HepG2 (cell line): Measurements from ENCODE around the gene SNRNP200. TPM values are rescaled to one million over a fixed set of nuclear protein-coding genes. Genes with fewer than 3 reads are reported as not detected.

Experiments
- ARNT ChIP-seq: fragments of 450-650 bp; IDR thresholded peaks from 2 replicates; pipeline ENCODE4 v1.6.1; 2017
- GATA4 ChIP-seq: sonication (generic); IDR thresholded peaks from 2 replicates; pipeline ENCODE4 v1.6.1; 2016; ENCODE audit warnings: antibody characterized with exemption, low read depth, borderline replicate concordance
- HMG20B ChIP-seq: conservative IDR thresholded peaks from 2 replicates; pipeline ENCODE4 v1.6.1; 2016; ENCODE audit warnings: missing genetic modification reagents, missing compliant biosample characterization
- HNF1B ChIP-seq: sonication (generic); formaldehyde crosslinking; IDR thresholded peaks from 2 replicates; pipeline ENCODE4 v1.5.1; 2020; ENCODE audit warnings: mild to moderate bottlenecking, moderate library complexity, missing genetic modification reagents
- HNRNPLL ChIP-seq: fragments of 200-400 bp; formaldehyde crosslinking; IDR thresholded peaks from 2 replicates; pipeline ENCODE4 v1.6.1; 2017; ENCODE audit warnings: mild to moderate bottlenecking, low read depth, low read length; ENCODE audit not compliant: poor library complexity, severe bottlenecking
- IKZF1 ChIP-seq: fragments of 450-650 bp; IDR thresholded peaks from 2 replicates; pipeline ENCODE4 v1.7.1; 2016
- KAT8 ChIP-seq: IDR thresholded peaks from 2 replicates; pipeline ENCODE4 v1.6.1; 2016; ENCODE audit warnings: missing genetic modification reagents, missing compliant biosample characterization
- NFE2L2 ChIP-seq: fragments of 150-350 bp; IDR thresholded peaks from 2 replicates; pipeline ENCODE4 v1.6.1; 2014; ENCODE audit warnings: low read length
- NPAS2 ChIP-seq: sonication (generic); formaldehyde crosslinking; IDR thresholded peaks from 2 replicates; pipeline ENCODE4 v1.8.0; 2022; ENCODE audit warnings: mild to moderate bottlenecking, missing genetic modification reagents, borderline replicate concordance
- PAF1 ChIP-seq: IDR thresholded peaks from 2 replicates; pipeline ENCODE4 v1.6.1; 2016; ENCODE audit warnings: missing genetic modification reagents, missing compliant biosample characterization
- PTBP1 ChIP-seq: fragments of 200-400 bp; formaldehyde crosslinking; IDR thresholded peaks from 2 replicates; pipeline ENCODE4 v1.6.1; 2018; ENCODE audit warnings: low read length, low read depth; ENCODE audit not compliant: poor library complexity, severe bottlenecking
- SIN3A ChIP-seq: IDR thresholded peaks from 2 replicates; pipeline ENCODE4 v1.6.1; 2011; ENCODE audit warnings: low read depth, mild to moderate bottlenecking, control low read depth, low read length, borderline replicate concordance
- STAT5B ChIP-seq: sonication (generic); formaldehyde crosslinking; IDR thresholded peaks from 2 replicates; pipeline ENCODE4 v1.4.0; 2020; ENCODE audit warnings: missing genetic modification reagents
- STAT6 ChIP-seq: sonication (generic); formaldehyde crosslinking; IDR thresholded peaks from 2 replicates; pipeline ENCODE4 v1.4.0; 2020; ENCODE audit warnings: missing genetic modification reagents, mild to moderate bottlenecking, borderline replicate concordance
- ZFP82 ChIP-seq: sonication (generic); formaldehyde crosslinking; IDR thresholded peaks from 2 replicates; pipeline ENCODE4 v1.5.1; 2020; ENCODE audit warnings: mild to moderate bottlenecking, missing genetic modification reagents, borderline replicate concordance
- ZMYM4 ChIP-seq: sonication (generic); formaldehyde crosslinking; IDR thresholded peaks from 2 replicates; pipeline ENCODE4 v1.8.1; 2023; ENCODE audit warnings: mild to moderate bottlenecking, missing genetic modification reagents
- ZNF136 ChIP-seq: sonication (generic); formaldehyde crosslinking; IDR thresholded peaks from 2 replicates; pipeline ENCODE4 v1.8.1; 2022; ENCODE audit warnings: low read depth, mild to moderate bottlenecking, moderate library complexity, missing genetic modification reagents
- ZSCAN22 ChIP-seq: sonication (generic); formaldehyde crosslinking; IDR thresholded peaks from 2 replicates; pipeline ENCODE4 v1.4.0; 2020; ENCODE audit warnings: mild to moderate bottlenecking, missing genetic modification reagents
- polyA plus RNA-seq, 8 experiments: library from polyadenylated mRNA; depleted of rRNA in 3 of 8; stranded (reverse) in 7 of 8; unstranded in 1 of 8; fragments of >200 nt; fragmentation: Illumina TruSeq in 4 of 8; extraction: Trizol in 4 of 8; gene quantifications; 2 replicates each; pipeline versions ENCODE4 v1.2.1 to v1.2.3, GENCODE V29; 2011 to 2016; ENCODE audit warnings: low read depth in 4 of 8, missing spikeins in 1 of 8, mixed read lengths in 1 of 8; ENCODE audit not compliant: insufficient read depth in 1 of 8
- total RNA-seq, 5 experiments: library from RNA; depleted of rRNA; stranded (reverse); fragments of >200 nt; fragmentation: Illumina TruSeq; extraction: Trizol; gene quantifications; 2 replicates each; pipeline ENCODE4 v1.2.3, GENCODE V29; 2016; ENCODE audit warnings: low read depth in 1 of 5
- TF ChIP-seq, protein P1 (sequence below): sonication (generic); formaldehyde crosslinking; IDR thresholded peaks from 2 replicates; pipeline ENCODE4 v1.9.0; 2021; ENCODE audit warnings: missing genetic modification reagents, borderline replicate concordance
- TF ChIP-seq, protein P2 (sequence below): sonication (generic); formaldehyde crosslinking; IDR thresholded peaks from 2 replicates; pipeline ENCODE4 v1.9.0; 2021; ENCODE audit warnings: missing genetic modification reagents, mild to moderate bottlenecking, borderline replicate concordance

The SNRNP200 gene
- total and polyA plus RNA-seq, 2 of the 13 experiments (the other 11 are each of a cell fraction or from before 2014, with no cell fraction given), result 99.0 to 232 TPM

DNA sequence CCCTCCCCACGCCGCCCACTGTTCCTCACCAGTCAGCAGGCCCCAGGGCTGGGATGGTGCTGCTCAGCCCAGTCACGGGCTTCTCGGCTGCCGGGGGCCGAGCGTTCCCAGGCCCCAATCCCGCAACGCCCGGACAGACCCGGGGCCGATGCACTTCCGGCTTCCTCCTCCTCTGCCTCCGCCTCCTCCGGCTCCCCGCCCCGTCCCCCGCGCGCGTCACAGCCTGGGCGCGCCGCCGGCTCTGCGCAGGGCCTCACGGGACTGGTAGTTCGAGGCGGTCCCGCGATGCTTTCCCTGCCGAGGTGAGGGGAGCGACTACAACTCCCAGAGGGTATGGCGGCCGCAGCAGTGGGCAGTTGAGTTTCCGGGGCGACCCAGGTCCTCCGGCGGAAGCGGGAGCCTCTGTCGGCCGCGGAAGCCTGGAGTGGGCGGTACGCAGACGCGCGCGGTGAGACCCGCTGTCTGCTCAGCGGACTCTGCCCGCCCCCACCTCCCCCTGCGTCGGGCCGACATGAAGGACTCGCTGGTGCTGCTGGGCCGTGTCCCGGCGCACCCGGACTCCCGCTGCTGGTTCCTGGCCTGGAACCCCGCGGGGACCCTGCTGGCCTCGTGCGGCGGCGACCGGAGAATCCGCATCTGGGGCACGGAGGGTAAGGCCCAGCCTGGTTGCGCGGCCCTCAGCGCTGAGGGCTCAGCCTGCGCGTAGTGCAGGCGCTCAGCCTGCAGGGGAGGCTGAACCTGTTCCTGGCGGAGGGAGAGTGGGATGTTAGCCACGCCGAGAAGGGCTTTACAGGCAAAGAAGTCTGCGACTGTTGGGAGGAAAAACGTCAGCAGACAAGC lies 39.3 kb downstream of the SNRNP200 start, which contains the start of the genes CIAO1 and TMEM127 (continued):
- peak; percentile 94; the same call in 1 of the 2 replicates for TF ChIP-seq SIN3A
- peak; percentile 86 for TF ChIP-seq ZMYM4 (CRISPR knock-in tag)
- TF ChIP-seq PAF1, result no peak
- no peak for TF ChIP-seq NPAS2 (CRISPR knock-in tag)
- TF ChIP-seq NFE2L2, result no peak
- no peak for TF ChIP-seq STAT5B (CRISPR knock-in tag)
- no peak for TF ChIP-seq IKZF1
- TF ChIP-seq PTBP1, result no peak
- peak; percentile 91 for TF ChIP-seq ZFP82
- TF ChIP-seq GATA4, result no peak
- peak; percentile 92; the same call in 1 of the 2 replicates for TF ChIP-seq STAT6
- TF ChIP-seq KAT8 (CRISPR knock-in tag), result peak; percentile 98
- peak; percentile 84 for TF ChIP-seq ZNF136 (CRISPR knock-in tag)
- peak; percentile 95 for TF ChIP-seq HNF1B (CRISPR knock-in tag)
- TF ChIP-seq HNRNPLL, result peak; percentile 97
- TF ChIP-seq, protein P1, sequence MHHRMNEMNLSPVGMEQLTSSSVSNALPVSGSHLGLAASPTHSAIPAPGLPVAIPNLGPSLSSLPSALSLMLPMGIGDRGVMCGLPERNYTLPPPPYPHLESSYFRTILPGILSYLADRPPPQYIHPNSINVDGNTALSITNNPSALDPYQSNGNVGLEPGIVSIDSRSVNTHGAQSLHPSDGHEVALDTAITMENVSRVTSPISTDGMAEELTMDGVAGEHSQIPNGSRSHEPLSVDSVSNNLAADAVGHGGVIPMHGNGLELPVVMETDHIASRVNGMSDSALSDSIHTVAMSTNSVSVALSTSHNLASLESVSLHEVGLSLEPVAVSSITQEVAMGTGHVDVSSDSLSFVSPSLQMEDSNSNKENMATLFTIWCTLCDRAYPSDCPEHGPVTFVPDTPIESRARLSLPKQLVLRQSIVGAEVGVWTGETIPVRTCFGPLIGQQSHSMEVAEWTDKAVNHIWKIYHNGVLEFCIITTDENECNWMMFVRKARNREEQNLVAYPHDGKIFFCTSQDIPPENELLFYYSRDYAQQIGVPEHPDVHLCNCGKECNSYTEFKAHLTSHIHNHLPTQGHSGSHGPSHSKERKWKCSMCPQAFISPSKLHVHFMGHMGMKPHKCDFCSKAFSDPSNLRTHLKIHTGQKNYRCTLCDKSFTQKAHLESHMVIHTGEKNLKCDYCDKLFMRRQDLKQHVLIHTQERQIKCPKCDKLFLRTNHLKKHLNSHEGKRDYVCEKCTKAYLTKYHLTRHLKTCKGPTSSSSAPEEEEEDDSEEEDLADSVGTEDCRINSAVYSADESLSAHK, result no peak; the same call in 1 of the 2 replicates
- 0 out of 2 replicates have a peak, but pooled peaks have one; percentile 3 for TF ChIP-seq HMG20B (CRISPR knock-in tag)
- TF ChIP-seq ARNT, result no peak
- TF ChIP-seq, protein P2, sequence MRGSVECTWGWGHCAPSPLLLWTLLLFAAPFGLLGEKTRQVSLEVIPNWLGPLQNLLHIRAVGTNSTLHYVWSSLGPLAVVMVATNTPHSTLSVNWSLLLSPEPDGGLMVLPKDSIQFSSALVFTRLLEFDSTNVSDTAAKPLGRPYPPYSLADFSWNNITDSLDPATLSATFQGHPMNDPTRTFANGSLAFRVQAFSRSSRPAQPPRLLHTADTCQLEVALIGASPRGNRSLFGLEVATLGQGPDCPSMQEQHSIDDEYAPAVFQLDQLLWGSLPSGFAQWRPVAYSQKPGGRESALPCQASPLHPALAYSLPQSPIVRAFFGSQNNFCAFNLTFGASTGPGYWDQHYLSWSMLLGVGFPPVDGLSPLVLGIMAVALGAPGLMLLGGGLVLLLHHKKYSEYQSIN (CRISPR knock-in tag), result no peak
- TF ChIP-seq ZSCAN22 (CRISPR knock-in tag), result peak; percentile 70; the same call in 1 of the 2 replicates
